Suprapubic skin (tissue), 4 donors: ENCODE results near the gene AIG1. TPM values are rescaled to one million over a fixed set of nuclear protein-coding genes. Genes with fewer than 3 reads are reported as not detected.

Source experiments
- DNase-seq, 2 donors: peaks; one replicate each; pipeline ENCODE4 v3.0.0-alpha.2; 2019; ENCODE audit warnings: low spot score in 2 of 2
- H3K27ac ChIP-seq: fragments of 200-600 bp; sonication (generic); one replicate; pipeline ENCODE4 v1.5.1; 2019
- H3K27me3 ChIP-seq: fragments of 200-600 bp; sonication (generic); one replicate; pipeline ENCODE4 v1.5.1; 2019
- H3K36me3 ChIP-seq: fragments of 200-600 bp; sonication (generic); one replicate; pipeline ENCODE4 v1.5.1; 2019
- H3K4me1 ChIP-seq: fragments of 200-600 bp; sonication (generic); one replicate; pipeline ENCODE4 v1.5.1; 2019
- H3K4me3 ChIP-seq: fragments of 200-600 bp; sonication (generic); one replicate; pipeline ENCODE4 v1.5.1; 2019; ENCODE audit warnings: mild to moderate bottlenecking
- H3K9me3 ChIP-seq: fragments of 200-600 bp; sonication (generic); one replicate; pipeline ENCODE4 v1.5.1; 2019
- EP300 ChIP-seq: sonication (generic); formaldehyde crosslinking; IDR thresholded peaks from one replicate; pipeline ENCODE4 v1.6.1; 2017; ENCODE audit warnings: antibody characterized with exemption
- POLR2A ChIP-seq, 2 donors: fragments of 450-650 bp; IDR thresholded peaks; one replicate each; pipeline ENCODE4 v1.6.1; 2017; ENCODE audit warnings: antibody characterized with exemption in 2 of 2, mild to moderate bottlenecking in 2 of 2, moderate library complexity in 2 of 2
- POLR2AphosphoS5 ChIP-seq, 3 donors: sonication (generic); formaldehyde crosslinking; IDR thresholded peaks; one replicate each; pipeline ENCODE4 v1.6.1; 2017; ENCODE audit warnings: antibody characterized with exemption in 3 of 3
- WGBS: methylation state at CpG from one replicate; pipeline ENCODE4 v1.1.5; 2018; 5-methylcytosine and 5-hydroxymethylcytosine counted together
- total RNA-seq, 4 donors: library from RNA; depleted of rRNA; stranded (reverse); fragments of >200 nt; gene quantifications; one replicate each; pipeline ENCODE4 v1.1.0, GENCODE V29; 2016
- TF ChIP-seq, protein P1 (sequence below), 2 donors: fragments of 200-600 bp in 1 of 2; fragments of 450-650 bp in 1 of 2; sonication (generic) in 1 of 2; IDR thresholded peaks; one replicate each; pipeline ENCODE4 v1.5.1; 2016 to 2019; ENCODE audit warnings: antibody characterized with exemption in 2 of 2, mild to moderate bottlenecking in 1 of 2, moderate library complexity in 1 of 2

AIG1 gene
- total RNA-seq, 4 donors from 2014 or later, result 14.5 to 22.1 (median 19.7) TPM

- Histone ChIP-seq H3K36me3 (no peaks in the 10 kb centered on the region), H3K4me1 (no peaks in the 10 kb centered on the region), H3K27ac (no peak overlapping the region), H3K9me3 (no peaks in the 10 kb centered on the region), H3K27me3 (no peaks in the 10 kb centered on the region), H3K4me3 (no peak overlapping the region)
- TF ChIP-seq, protein P1, sequence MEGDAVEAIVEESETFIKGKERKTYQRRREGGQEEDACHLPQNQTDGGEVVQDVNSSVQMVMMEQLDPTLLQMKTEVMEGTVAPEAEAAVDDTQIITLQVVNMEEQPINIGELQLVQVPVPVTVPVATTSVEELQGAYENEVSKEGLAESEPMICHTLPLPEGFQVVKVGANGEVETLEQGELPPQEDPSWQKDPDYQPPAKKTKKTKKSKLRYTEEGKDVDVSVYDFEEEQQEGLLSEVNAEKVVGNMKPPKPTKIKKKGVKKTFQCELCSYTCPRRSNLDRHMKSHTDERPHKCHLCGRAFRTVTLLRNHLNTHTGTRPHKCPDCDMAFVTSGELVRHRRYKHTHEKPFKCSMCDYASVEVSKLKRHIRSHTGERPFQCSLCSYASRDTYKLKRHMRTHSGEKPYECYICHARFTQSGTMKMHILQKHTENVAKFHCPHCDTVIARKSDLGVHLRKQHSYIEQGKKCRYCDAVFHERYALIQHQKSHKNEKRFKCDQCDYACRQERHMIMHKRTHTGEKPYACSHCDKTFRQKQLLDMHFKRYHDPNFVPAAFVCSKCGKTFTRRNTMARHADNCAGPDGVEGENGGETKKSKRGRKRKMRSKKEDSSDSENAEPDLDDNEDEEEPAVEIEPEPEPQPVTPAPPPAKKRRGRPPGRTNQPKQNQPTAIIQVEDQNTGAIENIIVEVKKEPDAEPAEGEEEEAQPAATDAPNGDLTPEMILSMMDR (IDR thresholded peaks at IDR 0.05), result no peak
- no peak for TF ChIP-seq POLR2AphosphoS5 (IDR thresholded peaks at IDR 0.05)
- no peak for TF ChIP-seq EP300
- TF ChIP-seq POLR2A (IDR thresholded peaks at IDR 0.05), result no peak
- 78% methylated on average over 4 of the region's 4 CpGs for WGBS
- DNase-seq, result no peak
Observed at GRCh38 chr6:143276436-143276835, 215.7 kb downstream of the AIG1 start.

DNA sequence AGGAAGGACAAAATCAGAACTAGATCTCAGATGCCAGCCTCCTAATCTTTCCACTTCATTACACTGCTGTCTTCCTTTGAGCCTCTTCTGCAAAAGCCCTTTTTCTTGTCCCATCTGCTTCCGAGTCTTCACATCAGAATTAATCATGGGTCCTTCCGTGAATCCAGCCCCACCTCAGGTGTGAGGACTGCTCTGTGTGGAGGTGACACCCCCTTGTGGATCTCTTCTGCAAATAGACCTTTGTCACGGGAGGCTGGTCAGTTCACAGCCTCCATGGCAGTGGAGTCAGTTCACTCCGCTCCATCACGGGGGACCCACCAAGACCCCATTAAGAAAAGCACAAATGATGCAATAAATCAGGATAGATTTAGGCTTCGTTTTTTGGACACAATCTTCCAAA lies 218.7 kb downstream of the AIG1 start:
- H3K27me3 ChIP-seq, result no peaks in the 10 kb centered on the region

GRCh38 chr6:143283887-143284645 lies 223.4 kb downstream of the AIG1 start:
- H3K4me1 ChIP-seq, result peaks cover 5% of the 10 kb centered on the region
- H3K9me3 ChIP-seq, result no peaks in the 10 kb centered on the region
- no peak for DNase-seq
- TF ChIP-seq POLR2A (IDR thresholded peaks at IDR 0.05) (no peak), POLR2AphosphoS5 (IDR thresholded peaks at IDR 0.05) (no peak), EP300 (no peak)
- TF ChIP-seq, protein P1 (IDR thresholded peaks at IDR 0.05), result no peak
- H3K27ac ChIP-seq, result no peak overlapping the region
- no peaks in the 10 kb centered on the region for H3K36me3 ChIP-seq
- 79% methylated on average over 12 of the region's 13 CpGs for WGBS
- no peak overlapping the region for H3K4me3 ChIP-seq
- no peaks in the 10 kb centered on the region for H3K27me3 ChIP-seq

More for the DNA sequence above, 218.7 kb downstream of the AIG1 start:
- TF ChIP-seq, protein P1 (IDR thresholded peaks at IDR 0.05), result no peak
- TF ChIP-seq POLR2A (IDR thresholded peaks at IDR 0.05) (no peak), POLR2AphosphoS5 (IDR thresholded peaks at IDR 0.05) (no peak), EP300 (no peak)
- no peak for DNase-seq
- Histone ChIP-seq H3K4me3 (no peak overlapping the region), H3K36me3 (no peaks in the 10 kb centered on the region), H3K4me1 (no peaks in the 10 kb centered on the region), H3K9me3 (no peaks in the 10 kb centered on the region), H3K27ac (no peak overlapping the region)
- 80% methylated on average over 6 of the region's 6 CpGs for WGBS

GRCh38 chr6:143286251-143286795 lies 225.6 kb downstream of the AIG1 start:
- H3K4me1 ChIP-seq, result peaks cover 5% of the 10 kb centered on the region
- no peaks in the 10 kb centered on the region for H3K27me3 ChIP-seq
- DNase-seq, result no peak
- 53% methylated on average over 5 of the region's 5 CpGs for WGBS
- no peaks in the 10 kb centered on the region for H3K36me3 ChIP-seq
- H3K4me3 ChIP-seq, result no peak overlapping the region
- H3K9me3 ChIP-seq, result no peaks in the 10 kb centered on the region
- H3K27ac ChIP-seq, result no peak overlapping the region
- TF ChIP-seq, protein P1 (IDR thresholded peaks at IDR 0.05), result no peak
- TF ChIP-seq POLR2AphosphoS5 (IDR thresholded peaks at IDR 0.05), result no peak
- no peak for TF ChIP-seq POLR2A (IDR thresholded peaks at IDR 0.05)
- no peak for TF ChIP-seq EP300

GRCh38 chr6:143288923-143289322 lies 228.2 kb downstream of the AIG1 start:
- TF ChIP-seq POLR2AphosphoS5 (IDR thresholded peaks at IDR 0.05) (no peak), EP300 (no peak), POLR2A (IDR thresholded peaks at IDR 0.05) (no peak)
- TF ChIP-seq, protein P1 (IDR thresholded peaks at IDR 0.05), result no peak
- H3K27ac ChIP-seq, result no peak overlapping the region
- WGBS, result 96% methylated on average over 1 of the region's 1 CpG

More at GRCh38 chr6:143288923-143289322, 228.2 kb downstream of the AIG1 start:
- no peaks in the 10 kb centered on the region for H3K36me3 ChIP-seq
- peaks cover 5% of the 10 kb centered on the region for H3K4me1 ChIP-seq
- no peak overlapping the region for H3K4me3 ChIP-seq
- H3K27me3 ChIP-seq, result no peaks in the 10 kb centered on the region
- no peak for DNase-seq
- H3K9me3 ChIP-seq, result no peaks in the 10 kb centered on the region
